NCI-H1048 (cell line): ENCODE data around the gene TXNL4A.
A peak's percentile ranks its signal among the peaks of the same experiment; 100 is the strongest.
"Not testable (repeated sequence)": the region's sequence is repeated elsewhere in the genome, so short reads cannot be mapped to it uniquely, and the experiment has no call there.

ENCODE experiments used
- DNase-seq: peaks from one replicate; lab custom pipeline; 2025; lab: John Stamatoyannopoulos, UW

TXNL4A gene

GRCh38 chr18:79988451-79989194 is at the start of gene TXNL4A:
TSS of gene TXNL4A (minus strand) at chr18:79988563. CDS start at chr18:79988392, 171 bp downstream.
- DNase-seq: peak; percentile 58

GRCh38 chr18:80037300-80037699 is 48.9 kb upstream of the TXNL4A start:
- DNase-seq: no peak

- DNase-seq: no peak
Measured at GRCh38 chr18:80035997-80036396, 47.6 kb upstream of the TXNL4A start.

DNA sequence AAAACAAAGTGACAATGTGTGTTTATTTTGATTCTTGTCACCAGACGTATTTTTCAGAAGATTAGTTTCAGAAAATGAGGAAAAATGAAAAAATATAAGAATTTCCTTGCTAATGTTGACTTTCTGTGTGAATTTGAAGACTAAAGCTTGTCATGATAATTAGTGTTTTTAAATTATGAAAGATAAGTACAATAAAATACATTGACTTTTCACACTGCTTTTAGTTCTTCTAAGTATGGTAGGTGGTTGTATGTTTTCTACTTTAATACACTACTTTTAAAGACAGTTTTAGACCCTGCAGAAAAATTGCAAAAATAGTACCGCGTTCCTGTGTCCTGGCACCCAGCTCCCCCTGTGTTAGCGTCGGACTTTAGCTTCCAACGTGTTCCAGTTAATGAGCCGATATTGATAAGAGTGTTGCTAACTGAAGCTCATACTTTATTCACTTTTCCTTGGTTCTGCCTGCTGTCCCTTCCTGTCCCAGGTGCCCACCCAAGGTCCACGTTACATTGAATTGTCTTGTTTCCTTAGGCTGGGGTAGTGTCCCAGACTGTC is 46.6 kb upstream of the TXNL4A start:
- DNase-seq: no peak

DNA sequence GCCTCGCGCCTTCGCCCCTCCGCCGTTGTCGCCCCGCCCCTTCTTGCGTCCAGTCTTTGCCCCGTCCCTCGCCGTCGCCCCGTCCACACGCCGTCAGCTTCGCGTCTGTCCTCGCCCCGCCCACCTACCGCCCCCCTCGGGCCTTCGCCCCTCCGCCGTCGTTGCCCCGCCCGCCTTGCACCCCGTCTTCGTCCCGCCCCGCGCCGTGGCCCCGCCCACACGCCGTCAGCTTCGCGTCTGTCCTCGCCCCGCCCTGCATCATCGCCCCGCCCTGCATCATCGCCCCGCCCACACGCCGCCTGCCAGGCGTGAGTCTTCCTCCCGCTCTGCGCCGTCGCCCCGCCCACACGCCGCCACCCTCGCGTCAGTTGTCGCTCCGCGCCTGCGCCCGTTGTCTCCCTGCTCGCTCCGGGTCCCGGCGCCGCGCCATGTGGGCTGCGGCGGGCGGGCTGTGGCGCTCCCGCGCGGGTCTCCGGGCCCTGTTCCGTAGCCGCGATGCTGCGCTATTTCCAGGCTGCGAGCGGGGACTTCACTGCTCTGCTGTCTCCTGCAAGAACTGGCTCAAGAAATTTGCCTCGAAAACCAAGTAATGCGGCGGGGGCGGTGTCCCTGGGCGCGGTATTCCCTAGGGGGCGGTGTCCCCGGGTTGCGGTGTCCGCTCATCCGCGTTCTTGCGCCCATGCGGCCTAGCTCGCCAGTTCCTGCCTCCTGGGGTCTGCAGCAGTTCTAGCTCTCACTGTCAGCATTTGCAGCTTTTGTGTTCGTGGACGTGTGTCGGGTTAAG is 45.9 kb upstream of the TXNL4A start, which contains the start of gene RBFA:
RBFA (plus strand) TSS at position 367 of the 784 bp plus-strand sequence; CDS start at position 429, 62 bp downstream.
- peak; percentile 100 for DNase-seq

GRCh38 chr18:80033181-80034067 is 45.1 kb upstream of the TXNL4A start:
- no peak for DNase-seq

- no peak for DNase-seq
Measured at GRCh38 chr18:80029690-80030089, 41.3 kb upstream of the TXNL4A start.

GRCh38 chr18:80027719-80028118 is 39.4 kb upstream of the TXNL4A start:
- not testable (repeated sequence) for DNase-seq

DNA sequence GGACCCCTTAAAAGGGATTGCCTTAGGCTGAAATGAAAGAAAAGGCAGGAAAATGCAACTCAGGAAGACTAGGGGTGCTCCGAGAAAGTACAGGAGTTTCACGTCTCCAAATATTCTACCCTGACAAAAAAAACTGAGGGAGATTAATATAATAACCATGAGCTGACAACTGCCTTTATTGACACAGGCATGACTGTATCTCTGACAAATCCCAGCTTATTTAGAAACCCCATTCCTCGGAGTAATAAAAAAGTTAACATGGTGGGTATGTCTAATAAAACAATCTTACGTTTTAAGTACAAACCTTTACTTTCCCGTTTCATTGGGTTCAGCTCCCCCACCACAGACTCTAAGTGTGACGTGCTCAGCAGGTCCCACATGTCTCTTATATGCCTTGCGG is 38.0 kb upstream of the TXNL4A start:
- no peak for DNase-seq

DNA sequence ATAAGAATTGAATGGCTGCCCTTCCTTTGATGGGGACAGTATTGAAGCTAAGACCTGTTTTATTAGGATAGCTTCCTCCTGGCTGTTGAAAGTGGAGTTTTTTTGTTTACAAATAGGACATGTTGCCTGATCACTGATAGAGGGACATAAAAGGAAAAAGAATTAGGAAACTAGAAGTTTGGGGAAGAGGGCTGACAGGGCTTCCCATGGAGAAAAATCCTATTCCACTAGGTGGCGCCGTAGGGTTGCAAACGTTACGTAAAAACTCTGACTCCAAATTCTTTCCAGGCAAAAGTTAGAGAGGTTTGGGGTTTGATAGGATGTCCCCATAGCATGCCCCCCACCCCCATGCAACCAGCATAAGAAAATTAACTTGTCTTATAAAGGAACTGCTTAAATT is 34.8 kb upstream of the TXNL4A start:
- DNase-seq: no peak

DNA sequence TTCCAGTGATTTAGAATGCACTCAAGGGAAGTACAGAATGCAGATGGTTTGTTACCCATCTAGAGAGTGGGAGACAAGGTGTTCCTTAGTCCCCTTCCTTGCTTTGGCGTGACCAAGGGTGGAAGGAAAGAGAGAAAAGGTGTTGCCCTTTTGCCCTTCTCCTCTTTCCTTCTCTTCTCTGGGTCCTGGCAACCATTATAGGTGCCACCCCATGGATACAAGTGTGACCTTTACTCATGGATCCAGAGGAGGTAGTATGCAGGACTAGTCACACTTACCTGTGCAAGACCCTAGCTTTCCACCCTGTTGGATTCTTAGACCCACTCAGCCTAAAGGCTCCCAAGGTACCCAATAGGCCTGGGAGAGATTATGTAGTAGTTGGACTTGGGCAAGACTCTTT is 34.2 kb upstream of the TXNL4A start:
- no peak for DNase-seq

GRCh38 chr18:80012714-80013113 is 24.4 kb upstream of the TXNL4A start:
- no peak for DNase-seq

DNA sequence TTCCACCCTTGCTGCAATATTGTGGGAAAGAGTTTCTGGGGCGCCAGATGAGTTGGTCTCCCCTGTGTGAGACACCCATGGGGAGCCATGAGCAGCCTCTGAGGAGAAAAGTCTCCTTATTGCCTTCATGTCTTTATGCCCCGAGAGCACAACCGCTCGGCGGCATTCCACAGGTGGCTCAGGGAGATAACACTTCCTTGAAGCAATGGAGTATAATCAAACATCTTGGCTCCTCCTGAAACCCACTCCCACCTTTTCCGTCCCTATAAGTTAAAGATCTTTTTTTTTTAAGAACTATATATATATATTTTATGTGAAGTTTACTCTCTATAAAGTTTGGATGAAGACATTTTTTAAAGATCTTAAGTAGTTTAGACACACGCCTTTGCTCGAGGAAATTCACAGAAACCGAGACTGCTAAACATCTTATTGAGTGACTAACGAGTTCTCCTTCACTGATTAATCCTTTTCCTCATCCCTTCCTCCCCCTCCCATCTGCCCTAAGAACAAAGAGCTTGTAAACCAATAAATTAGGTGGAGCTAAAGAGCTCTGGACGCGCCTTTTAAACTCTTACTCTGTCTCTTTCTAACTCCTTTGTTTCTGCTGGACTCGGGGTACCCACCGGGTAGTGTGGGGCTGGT is 23.3 kb upstream of the TXNL4A start:
- DNase-seq: not testable (repeated sequence)

GRCh38 chr18:80010551-80010906 is 22.2 kb upstream of the TXNL4A start:
- no peak for DNase-seq

DNA sequence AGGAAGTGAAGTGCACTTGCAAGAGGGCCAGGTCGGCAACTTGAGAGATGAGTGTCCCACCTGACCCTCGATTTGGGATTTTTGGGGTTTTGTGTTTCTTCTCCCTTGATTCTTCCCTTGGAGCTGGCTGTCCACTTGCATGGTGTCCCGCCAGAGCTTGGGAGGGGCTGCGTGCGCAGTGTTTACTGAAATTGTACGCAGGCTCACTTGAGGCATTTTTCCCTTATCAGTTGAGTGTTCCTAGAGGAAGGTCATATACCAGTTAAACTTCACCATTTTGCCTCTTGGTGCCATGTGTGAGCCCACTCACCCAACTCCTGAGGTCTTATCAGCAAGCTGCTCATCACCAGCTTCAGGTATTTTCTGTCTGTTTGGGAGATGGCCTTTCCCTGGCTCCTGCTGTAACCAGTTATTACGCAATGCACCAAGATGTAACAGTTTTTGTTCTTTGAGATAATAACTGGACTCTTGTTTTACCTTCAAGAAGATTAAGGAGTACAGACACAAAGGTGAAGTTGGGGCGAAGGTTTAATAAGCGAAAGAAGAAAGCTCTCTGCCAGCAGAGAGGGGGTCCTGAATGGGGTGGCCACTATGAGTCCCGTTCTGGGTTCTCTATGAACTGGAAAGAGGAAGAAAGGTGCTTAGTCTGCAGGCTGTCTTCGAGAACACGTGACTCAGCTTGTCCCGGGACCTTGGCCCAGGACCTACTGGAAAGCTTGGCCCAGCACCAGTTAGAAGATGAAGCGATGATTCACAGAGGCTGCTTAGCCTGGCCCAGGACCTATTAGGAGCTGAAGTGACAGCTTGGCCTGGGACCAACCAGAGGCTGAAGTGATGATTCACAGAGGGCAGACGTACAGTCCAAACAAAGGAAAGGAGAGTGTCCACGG is 21.5 kb upstream of the TXNL4A start:
- no peak for DNase-seq

DNA sequence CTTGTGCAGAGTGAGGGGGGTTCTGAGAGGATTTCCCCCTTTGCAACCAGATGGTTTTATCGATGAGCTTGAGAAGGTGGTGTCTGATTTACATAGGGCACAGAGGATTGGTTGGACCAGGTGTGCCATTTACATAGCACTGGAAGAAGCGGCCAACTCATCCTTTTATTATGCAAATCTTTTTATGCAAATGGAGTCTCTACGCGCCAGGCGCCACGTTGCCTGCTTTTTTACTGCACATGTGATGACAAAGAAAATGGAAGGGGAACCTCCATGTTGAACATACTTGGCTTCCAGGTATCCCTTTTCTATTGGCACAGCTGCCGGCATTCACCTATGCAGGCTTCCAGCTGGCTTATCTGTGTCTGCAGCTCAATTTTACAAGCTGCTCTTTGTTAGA is 18.4 kb upstream of the TXNL4A start:
- peak; percentile 42 for DNase-seq

- no peak for DNase-seq
Measured at GRCh38 chr18:80004600-80005342, 16.4 kb upstream of the TXNL4A start.

GRCh38 chr18:80002468-80002867 is 14.1 kb upstream of the TXNL4A start:
- DNase-seq: no peak

DNA sequence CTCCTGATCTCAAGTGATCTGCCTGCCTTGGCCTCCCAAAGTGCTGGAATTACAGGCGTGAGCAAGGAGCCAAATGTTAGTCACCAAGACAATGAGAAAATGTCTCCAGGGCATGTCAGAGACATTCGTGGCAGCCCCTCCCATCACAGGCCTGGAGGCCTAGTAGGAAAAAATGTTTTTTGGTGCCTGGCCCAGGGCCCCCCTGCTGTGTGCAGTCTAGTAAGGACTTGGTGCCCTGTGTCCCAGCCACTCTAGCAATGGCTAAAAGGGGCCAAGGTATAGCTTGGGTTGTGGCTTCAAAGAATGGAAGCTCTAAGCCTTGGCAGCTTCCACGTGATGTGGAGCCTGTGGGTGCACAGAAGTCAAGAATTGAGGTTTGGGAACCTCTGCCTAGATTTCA is 12.5 kb upstream of the TXNL4A start:
- no peak for DNase-seq

DNA sequence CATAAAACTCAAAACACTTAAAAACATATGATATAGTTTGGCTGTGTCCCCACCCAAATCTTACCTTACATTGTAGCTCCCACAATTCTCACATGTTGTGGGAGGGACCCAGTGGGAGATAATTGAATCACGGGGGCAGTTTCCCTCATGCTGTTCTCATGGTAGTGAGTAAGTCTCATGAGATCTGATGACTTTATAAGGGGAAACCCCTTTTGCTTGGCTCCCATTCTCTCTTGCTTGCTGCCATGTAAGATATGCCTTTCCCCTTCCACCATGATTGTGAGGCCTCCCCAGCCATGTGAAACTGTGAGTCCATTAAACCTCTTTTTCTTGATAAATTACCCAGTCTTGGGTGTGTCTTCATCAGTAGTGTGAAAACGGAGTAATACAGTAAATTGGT is 11.3 kb upstream of the TXNL4A start:
- not testable (repeated sequence) for DNase-seq
